HL-60 (cell line): ENCODE measurements around the gene KIAA1217.

Experiments used
- POLR2AphosphoS5 ChIP-seq: IDR thresholded peaks from 2 replicates; pipeline ENCODE4 v1.6.1; 2012; ENCODE audit warnings: low read depth
- TF ChIP-seq, protein P1 (sequence below): IDR thresholded peaks from one replicate; pipeline ENCODE4 v1.5.1; 2011; ENCODE audit warnings: low read length, control low read depth, inconsistent platforms; ENCODE audit not compliant: insufficient read depth

DNA sequence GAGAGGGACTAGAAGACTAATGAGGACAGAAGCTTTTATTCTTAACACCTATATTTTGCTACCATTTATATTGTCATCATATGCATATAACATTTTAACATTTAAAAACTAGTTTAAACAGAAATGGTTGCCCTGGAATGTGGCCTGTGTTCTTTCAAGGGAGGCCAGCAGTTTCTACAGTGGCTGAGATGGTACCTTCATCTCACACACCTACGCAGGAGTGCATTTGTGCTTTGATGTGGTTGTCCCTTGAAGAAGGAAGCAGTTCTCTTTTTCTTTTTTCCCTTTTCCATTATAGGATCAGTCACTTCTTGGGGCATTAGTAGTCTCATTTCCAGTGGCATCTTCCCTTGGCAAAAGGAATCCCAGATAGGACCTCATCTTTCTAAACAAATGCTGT is 38.9 kb downstream of the KIAA1217 start:
- no peak for TF ChIP-seq POLR2AphosphoS5
- TF ChIP-seq, protein P1, sequence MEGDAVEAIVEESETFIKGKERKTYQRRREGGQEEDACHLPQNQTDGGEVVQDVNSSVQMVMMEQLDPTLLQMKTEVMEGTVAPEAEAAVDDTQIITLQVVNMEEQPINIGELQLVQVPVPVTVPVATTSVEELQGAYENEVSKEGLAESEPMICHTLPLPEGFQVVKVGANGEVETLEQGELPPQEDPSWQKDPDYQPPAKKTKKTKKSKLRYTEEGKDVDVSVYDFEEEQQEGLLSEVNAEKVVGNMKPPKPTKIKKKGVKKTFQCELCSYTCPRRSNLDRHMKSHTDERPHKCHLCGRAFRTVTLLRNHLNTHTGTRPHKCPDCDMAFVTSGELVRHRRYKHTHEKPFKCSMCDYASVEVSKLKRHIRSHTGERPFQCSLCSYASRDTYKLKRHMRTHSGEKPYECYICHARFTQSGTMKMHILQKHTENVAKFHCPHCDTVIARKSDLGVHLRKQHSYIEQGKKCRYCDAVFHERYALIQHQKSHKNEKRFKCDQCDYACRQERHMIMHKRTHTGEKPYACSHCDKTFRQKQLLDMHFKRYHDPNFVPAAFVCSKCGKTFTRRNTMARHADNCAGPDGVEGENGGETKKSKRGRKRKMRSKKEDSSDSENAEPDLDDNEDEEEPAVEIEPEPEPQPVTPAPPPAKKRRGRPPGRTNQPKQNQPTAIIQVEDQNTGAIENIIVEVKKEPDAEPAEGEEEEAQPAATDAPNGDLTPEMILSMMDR, result no peak
